ENCODE measurements around the gene LTF.

- TF ChIP-seq CTCF (IDR thresholded peaks at IDR 0.05; ENCODE audit: poor library complexity, severe bottlenecking) (no peak), EZH2 (IDR thresholded peaks at IDR 0.05; ENCODE audit: borderline replicate concordance, insufficient read depth, low read length, poor library complexity, severe bottlenecking) (no peak), MXI1 (conservative IDR thresholded peaks at IDR 0.05; ENCODE audit: poor library complexity, severe bottlenecking) (no peak), POLR2AphosphoS5 (IDR thresholded peaks at IDR 0.05) (no peak), TAF1 (IDR thresholded peaks at IDR 0.05; ENCODE audit: low read depth) (no peak), EP300 (conservative IDR thresholded peaks at IDR 0.05; ENCODE audit: poor library complexity, severe bottlenecking) (no peak), SMC3 (conservative IDR thresholded peaks at IDR 0.05; ENCODE audit: poor library complexity) (no peak), RAD21 (conservative IDR thresholded peaks at IDR 0.05) (no peak), REST (IDR thresholded peaks at IDR 0.05; ENCODE audit: borderline replicate concordance) (no peak)
Measured at GRCh38 chr3:46512191-46512749, 47.6 kb upstream of the LTF start.
